ENCODE data around the gene DECR2.

- TF ChIP-seq CTCF (IDR thresholded peaks at IDR 0.05) (no peak), POLR2AphosphoS5 (IDR thresholded peaks at IDR 0.05; ENCODE audit: insufficient read depth in 1 of 2, low read depth in 1 of 2) (no peak)
Observed at GRCh38 chr16:441447-441846, 39.8 kb downstream of the DECR2 start.

All from vagina (tissue), 2 donors.